Stomach (tissue), 4 donors: ENCODE data around the gene ANXA9.

Experiments used
- POLR2A ChIP-seq, 4 donors: fragments of 450-650 bp; IDR thresholded peaks; one replicate each; pipeline ENCODE4 v1.6.1; 2016; ENCODE audit warnings: antibody characterized with exemption in 4 of 4, control low read depth in 2 of 4, mild to moderate bottlenecking in 1 of 4, moderate library complexity in 1 of 4
- TF ChIP-seq, protein P1 (sequence below), 7 experiments: fragments of 450-650 bp in 4 of 7; fragments of 200-600 bp in 3 of 7; sonication (generic) in 3 of 7; IDR thresholded peaks; one replicate each; pipeline ENCODE4 v1.5.1; 2016 to 2019; ENCODE audit warnings: antibody characterized with exemption in 7 of 7, control low read depth in 2 of 7, mild to moderate bottlenecking in 1 of 7

DNA sequence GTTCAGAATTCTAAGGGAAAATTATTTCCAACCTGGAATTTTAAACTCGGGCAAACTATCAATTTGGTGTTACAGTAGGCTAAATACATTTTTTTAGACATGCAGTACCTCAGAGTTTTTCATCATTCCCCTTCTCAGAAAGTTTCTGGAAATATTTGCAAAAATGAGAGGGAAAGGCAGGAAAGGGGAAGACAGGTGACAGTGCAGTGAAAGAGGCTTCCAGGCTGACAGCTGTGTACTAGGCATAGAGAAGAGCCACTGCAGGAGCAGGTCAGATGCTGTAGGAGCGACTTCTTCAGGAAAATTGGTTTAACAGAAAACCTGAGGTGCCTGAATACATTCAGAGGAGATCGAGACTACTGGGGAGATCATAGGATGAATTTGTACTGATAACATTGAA is 27.4 kb upstream of the ANXA9 start:
- TF ChIP-seq POLR2A (IDR thresholded peaks at IDR 0.05) = no peak
- TF ChIP-seq, protein P1, sequence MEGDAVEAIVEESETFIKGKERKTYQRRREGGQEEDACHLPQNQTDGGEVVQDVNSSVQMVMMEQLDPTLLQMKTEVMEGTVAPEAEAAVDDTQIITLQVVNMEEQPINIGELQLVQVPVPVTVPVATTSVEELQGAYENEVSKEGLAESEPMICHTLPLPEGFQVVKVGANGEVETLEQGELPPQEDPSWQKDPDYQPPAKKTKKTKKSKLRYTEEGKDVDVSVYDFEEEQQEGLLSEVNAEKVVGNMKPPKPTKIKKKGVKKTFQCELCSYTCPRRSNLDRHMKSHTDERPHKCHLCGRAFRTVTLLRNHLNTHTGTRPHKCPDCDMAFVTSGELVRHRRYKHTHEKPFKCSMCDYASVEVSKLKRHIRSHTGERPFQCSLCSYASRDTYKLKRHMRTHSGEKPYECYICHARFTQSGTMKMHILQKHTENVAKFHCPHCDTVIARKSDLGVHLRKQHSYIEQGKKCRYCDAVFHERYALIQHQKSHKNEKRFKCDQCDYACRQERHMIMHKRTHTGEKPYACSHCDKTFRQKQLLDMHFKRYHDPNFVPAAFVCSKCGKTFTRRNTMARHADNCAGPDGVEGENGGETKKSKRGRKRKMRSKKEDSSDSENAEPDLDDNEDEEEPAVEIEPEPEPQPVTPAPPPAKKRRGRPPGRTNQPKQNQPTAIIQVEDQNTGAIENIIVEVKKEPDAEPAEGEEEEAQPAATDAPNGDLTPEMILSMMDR (IDR thresholded peaks at IDR 0.05) = no peak
